ENCODE measurements around the gene TRIM24. TPM values are rescaled to one million over a fixed set of nuclear protein-coding genes. Genes with fewer than 3 reads are reported as not detected.

TRIM24 gene
- total RNA-seq, 6 experiments from 2014 or later: 7.9 to 11.2 (median 9.9) TPM

DNA sequence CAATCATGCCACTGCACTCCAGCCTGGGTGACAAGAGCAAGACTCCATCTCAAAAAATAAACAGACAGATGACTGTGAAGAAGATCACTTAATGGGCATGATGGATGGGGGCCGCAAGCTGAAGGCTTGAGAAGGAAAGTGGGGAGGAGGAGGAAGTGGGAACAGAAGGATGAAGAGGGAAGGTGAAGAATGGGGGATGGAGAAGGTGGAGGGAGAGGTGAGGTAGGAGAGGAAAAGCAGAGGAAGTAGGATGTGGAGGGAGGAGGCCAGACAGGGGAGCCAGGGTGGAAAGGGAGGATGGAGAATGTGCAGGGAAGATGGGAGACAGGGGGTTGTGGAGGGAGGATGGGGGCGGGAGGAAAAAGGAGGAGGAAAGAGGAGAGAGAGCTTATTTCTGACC is 172.3 kb downstream of the TRIM24 start:
- no peak for DNase-seq
- Mint-ChIP-seq H3K4me1 (ENCODE audit: low read depth) (no peaks in the 10 kb centered on the region), H3K9me3 (no peaks in the 10 kb centered on the region), H3K27ac (no peak overlapping the region), H3K4me3 (no peak overlapping the region), H3K27me3 (ENCODE audit: insufficient read depth) (peaks cover 12% of the 10 kb centered on the region), H3K36me3 (ENCODE audit: low read depth) (0 out of 2 replicates have a peak, but pooled peaks cover 3% of the 10 kb centered on the region)
- TF ChIP-seq CTCF (IDR thresholded peaks at IDR 0.05): no peak

DNA sequence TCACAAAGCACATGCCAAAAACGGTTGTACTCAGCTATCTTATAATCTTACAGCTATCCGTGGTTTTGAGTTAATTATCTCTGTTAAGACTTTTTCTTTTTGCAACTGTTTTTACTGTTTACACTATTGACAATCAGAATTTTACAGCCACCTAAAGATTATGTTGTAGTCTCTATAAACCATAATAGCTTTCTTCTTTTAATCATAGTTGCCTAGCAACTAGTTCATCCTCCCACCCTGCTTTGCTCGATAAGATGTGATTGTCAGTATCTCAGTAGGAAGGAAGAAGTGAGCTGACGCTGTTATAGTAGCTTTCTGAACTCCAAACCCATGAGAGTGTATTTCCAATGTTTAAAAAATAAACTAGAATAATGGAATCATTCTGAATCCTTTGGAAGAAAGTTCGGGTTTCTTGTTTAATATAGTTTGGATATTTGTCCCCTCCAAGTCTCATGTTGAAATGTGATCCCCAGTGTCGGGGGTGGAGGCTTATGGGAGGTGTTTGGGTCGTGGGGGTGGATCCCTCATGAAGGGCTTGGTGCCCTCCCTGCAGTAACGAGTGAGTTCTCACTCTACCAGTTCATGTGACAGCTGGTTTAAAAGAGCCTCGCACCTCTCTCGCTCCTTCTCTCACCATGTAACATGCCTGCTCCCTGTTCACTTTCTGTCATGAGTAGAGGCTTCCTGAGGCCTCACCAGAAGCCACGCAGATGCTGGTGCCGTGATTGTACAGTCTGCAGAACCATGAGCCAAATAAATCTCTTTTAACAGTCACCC is 173.0 kb downstream of the TRIM24 start:
- no peaks in the 10 kb centered on the region for H3K9me3 Mint-ChIP-seq
- H3K27me3 Mint-ChIP-seq (ENCODE audit: insufficient read depth): peaks cover 12% of the 10 kb centered on the region
- no peak for DNase-seq
- H3K4me1 Mint-ChIP-seq (ENCODE audit: low read depth): no peaks in the 10 kb centered on the region
- no peak overlapping the region for H3K27ac Mint-ChIP-seq
- no peak for TF ChIP-seq CTCF (IDR thresholded peaks at IDR 0.05)
- H3K4me3 Mint-ChIP-seq: no peak overlapping the region
- 0 out of 2 replicates have a peak, but pooled peaks cover 3% of the 10 kb centered on the region for H3K36me3 Mint-ChIP-seq (ENCODE audit: low read depth)

Other genes with a start within 250 kb of the TRIM24 start
- not detected for gene SVOPL, start 241.1 kb downstream of the TRIM24 start, total RNA-seq (2021; fragmentation: NEBNext Ultra II Directional; extraction: Animal tissue kit (Norgen Biotek cat#: 25700))

Measured in HFFc6 (cell line).